ENCODE measurements around the gene TPRN.

- TF ChIP-seq POLR2A (IDR thresholded peaks at IDR 0.05; ENCODE audit: low read depth, low read length) = no peak
- no peak for TF ChIP-seq POLR2AphosphoS5 (IDR thresholded peaks at IDR 0.05; ENCODE audit: low read depth, low read length)
Observed at GRCh38 chr9:137149942-137150616, 50.5 kb downstream of the TPRN start.

Data from GM12892 (cell line).